ENCODE measurements around the gene ALAD. TPM values are rescaled to one million over a fixed set of nuclear protein-coding genes. Genes with fewer than 3 reads are reported as not detected.

ALAD gene
- total and polyA plus RNA-seq, 2 donors from 2014 or later: 35.4 to 64.1 TPM

- peaks cover 0 to 4% (median 0%) of the 10 kb centered on the region in 3 donors for H3K4me1 ChIP-seq (ENCODE audit: control insufficient read depth in 2 of 3, insufficient read depth in 2 of 3, low read depth in 1 of 3, low read length in 3 of 3)
- DNase-seq (no peak), FAIRE-seq (no peak)
- no peak overlapping the region for H3K9ac ChIP-seq (ENCODE audit: low read length in 3 of 3)
- no peaks in the 10 kb centered on the region for H3K27me3 ChIP-seq (ENCODE audit: control insufficient read depth, insufficient read depth, low read length)
- H3K9me3 ChIP-seq (ENCODE audit: control insufficient read depth in 2 of 3, insufficient read depth in 1 of 3, low read length in 3 of 3): no peaks in the 10 kb centered on the region
- TF ChIP-seq, protein P1, sequence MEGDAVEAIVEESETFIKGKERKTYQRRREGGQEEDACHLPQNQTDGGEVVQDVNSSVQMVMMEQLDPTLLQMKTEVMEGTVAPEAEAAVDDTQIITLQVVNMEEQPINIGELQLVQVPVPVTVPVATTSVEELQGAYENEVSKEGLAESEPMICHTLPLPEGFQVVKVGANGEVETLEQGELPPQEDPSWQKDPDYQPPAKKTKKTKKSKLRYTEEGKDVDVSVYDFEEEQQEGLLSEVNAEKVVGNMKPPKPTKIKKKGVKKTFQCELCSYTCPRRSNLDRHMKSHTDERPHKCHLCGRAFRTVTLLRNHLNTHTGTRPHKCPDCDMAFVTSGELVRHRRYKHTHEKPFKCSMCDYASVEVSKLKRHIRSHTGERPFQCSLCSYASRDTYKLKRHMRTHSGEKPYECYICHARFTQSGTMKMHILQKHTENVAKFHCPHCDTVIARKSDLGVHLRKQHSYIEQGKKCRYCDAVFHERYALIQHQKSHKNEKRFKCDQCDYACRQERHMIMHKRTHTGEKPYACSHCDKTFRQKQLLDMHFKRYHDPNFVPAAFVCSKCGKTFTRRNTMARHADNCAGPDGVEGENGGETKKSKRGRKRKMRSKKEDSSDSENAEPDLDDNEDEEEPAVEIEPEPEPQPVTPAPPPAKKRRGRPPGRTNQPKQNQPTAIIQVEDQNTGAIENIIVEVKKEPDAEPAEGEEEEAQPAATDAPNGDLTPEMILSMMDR (IDR thresholded peaks at IDR 0.05; ENCODE audit: borderline replicate concordance, extremely low read depth, insufficient read depth): no peak
- H3K36me3 ChIP-seq (ENCODE audit: control insufficient read depth in 2 of 3, insufficient read depth in 3 of 3, low read length in 3 of 3): no peaks in the 10 kb centered on the region
- intact Hi-C loops (cut with DNase I): no loop called here
- no peak overlapping the region for H3K27ac ChIP-seq (ENCODE audit: low read depth in 2 of 2, low read length in 2 of 2)
- H3K4me3 ChIP-seq (ENCODE audit: low read length in 3 of 3): no peak overlapping the region
Observed at GRCh38 chr9:113341712-113342410, 59.2 kb downstream of the ALAD start.

- peak within 1 kb of the TSS; percentile 63 to 73 (median 68) for H3K4me3 ChIP-seq (ENCODE audit: low read length in 3 of 3)
- no peaks in the 10 kb centered on the region for H3K9me3 ChIP-seq (ENCODE audit: control insufficient read depth in 2 of 3, insufficient read depth in 1 of 3, low read length in 3 of 3)
- TF ChIP-seq, protein P1 (IDR thresholded peaks at IDR 0.05; ENCODE audit: borderline replicate concordance, extremely low read depth, insufficient read depth): no peak
- peak within 1 kb of the TSS; percentile 6 to 59 (median 49) for H3K9ac ChIP-seq (ENCODE audit: low read length in 3 of 3)
- no peak for FAIRE-seq
- peaks cover 0 to 4% (median 0%) of the 10 kb centered on the region in 3 donors for H3K4me1 ChIP-seq (ENCODE audit: control insufficient read depth in 2 of 3, insufficient read depth in 2 of 3, low read depth in 1 of 3, low read length in 3 of 3)
- intact Hi-C loops (cut with DNase I): no loop called here
- peak; percentile 94 to 97 (median 94) for DNase-seq
- peak within 1 kb of the TSS; percentile 50 to 53 for H3K27ac ChIP-seq (ENCODE audit: low read depth in 2 of 2, low read length in 2 of 2)
- H3K27me3 ChIP-seq (ENCODE audit: control insufficient read depth, insufficient read depth, low read length): no peaks in the 10 kb centered on the region
- no peaks in the 10 kb centered on the region for H3K36me3 ChIP-seq (ENCODE audit: control insufficient read depth in 2 of 3, insufficient read depth in 3 of 3, low read length in 3 of 3)
Observed at GRCh38 chr9:113340011-113340699, 60.9 kb downstream of the ALAD start, which contains the start of gene WDR31. Gene WDR31, minus strand, starts transcription at chr9:113340275. Its CDS starts 8,253 bp downstream, at chr9:113332022.

GRCh38 chr9:113337714-113338113 is 63.4 kb downstream of the ALAD start:
- FAIRE-seq: no peak
- Histone ChIP-seq H3K27me3 (ENCODE audit: control insufficient read depth, insufficient read depth, low read length) (no peaks in the 10 kb centered on the region), H3K27ac (ENCODE audit: low read depth in 2 of 2, low read length in 2 of 2) (no peak overlapping the region), H3K4me3 (ENCODE audit: low read length in 3 of 3) (no peak overlapping the region), H3K36me3 (ENCODE audit: control insufficient read depth in 2 of 3, insufficient read depth in 3 of 3, low read length in 3 of 3) (no peaks in the 10 kb centered on the region), H3K4me1 (ENCODE audit: control insufficient read depth in 2 of 3, insufficient read depth in 2 of 3, low read depth in 1 of 3, low read length in 3 of 3) (peaks cover 0 to 4% (median 0%) of the 10 kb centered on the region in 3 donors), H3K9me3 (ENCODE audit: control insufficient read depth in 2 of 3, insufficient read depth in 1 of 3, low read length in 3 of 3) (no peaks in the 10 kb centered on the region), H3K9ac (ENCODE audit: low read length in 3 of 3) (no peak overlapping the region)
- DNase-seq: no peak
- TF ChIP-seq, protein P1 (IDR thresholded peaks at IDR 0.05; ENCODE audit: borderline replicate concordance, extremely low read depth, insufficient read depth): no peak
- intact Hi-C loops (cut with DNase I): no loop called here

Other genes with a start within 250 kb of the ALAD start
- 34.8 TPM for gene FKBP15, start 180.0 kb downstream of the ALAD start, total RNA-seq
- gene FKBP15, start 180.0 kb downstream of the ALAD start, polyA plus RNA-seq (ENCODE audit: insufficient read depth, low read depth, low replicate concordance): 11.0 TPM
- gene SLC31A1, start 179.7 kb downstream of the ALAD start, total RNA-seq: 19.5 TPM
- 20.1 TPM for gene SLC31A1, start 179.7 kb downstream of the ALAD start, polyA plus RNA-seq (ENCODE audit: insufficient read depth, low read depth, low replicate concordance)
- 28.5 TPM for gene CDC26, start 125.7 kb downstream of the ALAD start, total RNA-seq
- gene CDC26, start 125.7 kb downstream of the ALAD start, polyA plus RNA-seq (ENCODE audit: insufficient read depth, low read depth, low replicate concordance): 76.2 TPM
- gene PRPF4, start 125.6 kb downstream of the ALAD start, total RNA-seq: 20.0 TPM
- gene PRPF4, start 125.6 kb downstream of the ALAD start, polyA plus RNA-seq (ENCODE audit: insufficient read depth, low read depth, low replicate concordance): 12.8 TPM
- 3.6 TPM for gene RNF183, start 97.9 kb downstream of the ALAD start, total RNA-seq
- 8.1 TPM for gene RNF183, start 97.9 kb downstream of the ALAD start, polyA plus RNA-seq (ENCODE audit: insufficient read depth, low read depth, low replicate concordance)
- 8.7 TPM for gene WDR31, start 61.0 kb downstream of the ALAD start, total RNA-seq
- gene WDR31, start 61.0 kb downstream of the ALAD start, polyA plus RNA-seq (ENCODE audit: insufficient read depth, low read depth, low replicate concordance): 3.1 TPM
- 14.5 TPM for gene BSPRY, start 51.7 kb downstream of the ALAD start, total RNA-seq
- gene BSPRY, start 51.7 kb downstream of the ALAD start, polyA plus RNA-seq (ENCODE audit: insufficient read depth, low read depth, low replicate concordance): 18.0 TPM
- gene HDHD3, start 24.3 kb downstream of the ALAD start, total RNA-seq: 29.8 TPM
- 107 TPM for gene HDHD3, start 24.3 kb downstream of the ALAD start, polyA plus RNA-seq (ENCODE audit: insufficient read depth, low read depth, low replicate concordance)
- gene POLE3, start 9.4 kb upstream of the ALAD start, total RNA-seq: 26.1 TPM
- gene POLE3, start 9.4 kb upstream of the ALAD start, polyA plus RNA-seq (ENCODE audit: insufficient read depth, low read depth, low replicate concordance): 27.1 TPM
- 0.50 TPM for gene C9orf43, start 9.5 kb upstream of the ALAD start, total RNA-seq
- 0.80 TPM for gene C9orf43, start 9.5 kb upstream of the ALAD start, polyA plus RNA-seq (ENCODE audit: insufficient read depth, low read depth, low replicate concordance)
- gene RGS3, start 62.4 kb upstream of the ALAD start, total RNA-seq: 114 TPM
- 137 TPM for gene RGS3, start 62.4 kb upstream of the ALAD start, polyA plus RNA-seq (ENCODE audit: insufficient read depth, low read depth, low replicate concordance)